ENCODE data around the gene PLEKHG1. TPM values are rescaled to one million over a fixed set of nuclear protein-coding genes. Genes with fewer than 3 reads are reported as not detected.

PLEKHG1 gene
- total RNA-seq, 1 donor from 2014 or later, result 50.0 TPM

- DNase-seq (ENCODE audit: low read depth, low spot score), result no peak
These were observed 37.6 kb downstream of the PLEKHG1 start for GRCh38 chr6:150637266-150637665.

- no peak for DNase-seq (ENCODE audit: low read depth, low spot score)
These were observed 38.6 kb downstream of the PLEKHG1 start for GRCh38 chr6:150638267-150638666.

GRCh38 chr6:150638765-150639164, 39.1 kb downstream of the PLEKHG1 start:
- DNase-seq (ENCODE audit: low read depth, low spot score), result no peak

- DNase-seq (ENCODE audit: low read depth, low spot score), result no peak
These were observed 40.2 kb downstream of the PLEKHG1 start for GRCh38 chr6:150639823-150640331.

- no peak for DNase-seq (ENCODE audit: low read depth, low spot score)
These were observed 41.0 kb downstream of the PLEKHG1 start for GRCh38 chr6:150640556-150641209.

GRCh38 chr6:150641398-150642139, 41.9 kb downstream of the PLEKHG1 start:
- DNase-seq (ENCODE audit: low read depth, low spot score), result no peak

- DNase-seq (ENCODE audit: low read depth, low spot score), result no peak
These were observed 46.5 kb downstream of the PLEKHG1 start for GRCh38 chr6:150646228-150646627.

GRCh38 chr6:150647051-150647450, 47.4 kb downstream of the PLEKHG1 start:
- DNase-seq (ENCODE audit: low read depth, low spot score), result no peak

Other genes with a start within 250 kb of the PLEKHG1 start
- gene IYD, start 230.9 kb upstream of the PLEKHG1 start, total RNA-seq, result 0.07 TPM in 1 of 2 replicates, not detected in the other